Common myeloid progenitor, CD34-positive (primary cell): ENCODE results near the gene RAPSN.

Experiments
- CTCF ChIA-PET: fragments of 350-600 bp; sonication (Branson Sonifier 250); formaldehyde crosslinking; loops from one replicate; lab custom pipeline; 2021; ENCODE audit warnings: antibody characterized with exemption; lab: Charles Lee
- POLR2A ChIA-PET: fragments of 350-600 bp; sonication (Branson Sonifier 250); formaldehyde crosslinking; loops from one replicate; lab custom pipeline; 2021; ENCODE audit warnings: antibody characterized with exemption; lab: Charles Lee
- DNase-seq, 3 donors: peaks; one replicate each; pipeline versions ENCODE4 v3.0.0 to v3.0.0-alpha.2; 2013
- H3K27ac ChIP-seq, 2 experiments: 1 replicate in 1 of 2; 2 replicates in 1 of 2; pipeline ENCODE4 v1.7.0; 2013; ENCODE audit warnings: inconsistent platforms in 2 of 2, low read length in 2 of 2, mild to moderate bottlenecking in 2 of 2, low read depth in 1 of 2, moderate library complexity in 1 of 2; ENCODE audit not compliant: severe bottlenecking in 2 of 2, insufficient read depth in 1 of 2, poor library complexity in 1 of 2
- H3K27me3 ChIP-seq, 5 experiments: replicated peaks in 2 of 5; 1 replicate in 3 of 5; 2 replicates in 2 of 5; pipeline versions ENCODE4 v1.6.1 to v1.7.0; 2013; ENCODE audit warnings: low read length in 4 of 5, mild to moderate bottlenecking in 2 of 5, moderate library complexity in 2 of 5, inconsistent platforms in 1 of 5; ENCODE audit not compliant: insufficient read depth in 5 of 5, control insufficient read depth in 4 of 5
- H3K36me3 ChIP-seq, 4 experiments: 1 replicate in 2 of 4; 2 replicates in 2 of 4; pipeline versions ENCODE4 v1.6.1 to v1.7.0; 2013; ENCODE audit warnings: low read length in 3 of 4, control low read depth in 1 of 4, mild to moderate bottlenecking in 1 of 4; ENCODE audit not compliant: control insufficient read depth in 4 of 4, insufficient read depth in 4 of 4
- H3K4me1 ChIP-seq, 4 experiments: 1 replicate in 3 of 4; 2 replicates in 1 of 4; pipeline versions ENCODE4 v1.6.1 to v1.7.1; 2013; ENCODE audit warnings: low read length in 3 of 4, mild to moderate bottlenecking in 3 of 4, control low read depth in 1 of 4, inconsistent platforms in 1 of 4, moderate library complexity in 1 of 4; ENCODE audit not compliant: control insufficient read depth in 4 of 4, insufficient read depth in 4 of 4; ENCODE audit errors: control extremely low read depth in 1 of 4
- H3K4me3 ChIP-seq, 7 experiments: 1 replicate in 4 of 7; 2 replicates in 3 of 7; pipeline versions ENCODE4 v1.5.1 to v1.7.0; 2013; ENCODE audit warnings: mild to moderate bottlenecking in 7 of 7, low read length in 6 of 7, moderate library complexity in 6 of 7, inconsistent platforms in 2 of 7, low read depth in 2 of 7, control low read depth in 1 of 7; ENCODE audit not compliant: insufficient read depth in 4 of 7, control insufficient read depth in 1 of 7; ENCODE audit errors: extremely low read depth in 1 of 7
- H3K9me3 ChIP-seq, 5 experiments: 1 replicate in 4 of 5; 2 replicates in 1 of 5; pipeline versions ENCODE4 v1.6.1 to v1.7.1; 2013; ENCODE audit warnings: low read length in 4 of 5, mild to moderate bottlenecking in 2 of 5, inconsistent platforms in 1 of 5, low read depth in 1 of 5, moderate library complexity in 1 of 5; ENCODE audit not compliant: control insufficient read depth in 4 of 5, insufficient read depth in 2 of 5; ENCODE audit errors: control extremely low read depth in 1 of 5
- WGBS: methylation state at CpG from one replicate; pipeline ENCODE4 v1.1.5; 2013; ENCODE audit not compliant: insufficient coverage; 5-methylcytosine and 5-hydroxymethylcytosine counted together

RAPSN gene

DNA sequence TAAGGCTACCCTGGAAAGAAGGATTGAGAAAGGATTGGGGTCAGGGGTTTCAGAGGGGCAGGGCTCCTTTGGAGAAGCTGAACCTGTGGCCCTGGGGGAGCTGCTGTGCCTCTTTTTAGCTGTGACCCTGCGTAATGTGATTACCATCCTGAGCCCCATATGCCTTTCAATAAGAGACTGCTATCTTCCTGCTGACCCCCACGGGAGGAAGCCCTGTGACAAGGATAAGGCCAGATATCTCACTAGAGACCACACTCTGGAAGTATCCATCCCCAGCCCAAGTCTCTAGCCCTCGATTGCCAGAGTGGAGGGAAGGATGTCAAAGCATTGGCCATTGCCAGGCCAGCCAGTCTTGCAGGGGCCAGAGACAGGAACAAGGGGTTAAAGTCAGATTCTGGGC is 45.4 kb downstream of the RAPSN start:
- H3K27ac ChIP-seq, result no peak overlapping the region
- WGBS, result 55% methylated on average over 3 of the region's 3 CpGs
- POLR2A ChIA-PET, result interaction anchor here (1.1 to 1.5 kb wide), 3 partner anchors 10 to 27 kb away, joined by 3 to 4 read pairs (median 3); no protein-coding TSS in a partner anchor

DNA sequence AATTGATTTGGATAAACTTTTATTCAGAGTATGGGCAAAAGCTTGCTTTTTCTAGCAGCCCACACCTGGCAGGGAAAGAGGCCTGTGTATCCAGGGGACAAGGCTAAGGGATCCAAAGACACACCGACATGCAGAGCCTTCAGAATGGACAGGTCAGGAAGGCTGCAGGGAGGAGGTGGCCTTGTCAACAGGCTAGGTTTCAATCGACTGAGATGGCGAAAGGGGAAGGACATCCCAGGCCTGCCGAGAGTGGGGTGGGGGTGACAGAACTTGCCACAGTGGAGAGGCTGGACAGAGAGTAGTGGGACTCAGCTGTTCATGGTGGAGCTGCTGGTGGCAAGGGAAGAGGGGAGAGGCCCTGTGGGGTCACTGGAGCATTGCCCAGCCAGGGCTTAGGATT is 45.8 kb downstream of the RAPSN start:
- Histone ChIP-seq H3K4me1 (peaks cover 25 to 65% (median 58%) of the 10 kb centered on the region in 4 experiments), H3K36me3 (no peaks in the 10 kb centered on the region)
- CTCF ChIA-PET, result interaction anchor here (0.9 to 14.8 kb wide), 7 partner anchors 9 to 43 kb away, joined by 3 to 217 read pairs (median 12); partner anchors contain the start of gene SPI1

More for the DNA sequence above, 45.4 kb downstream of the RAPSN start:
- Histone ChIP-seq H3K27me3 (no peaks in the 10 kb centered on the region), H3K4me3 (no peak overlapping the region), H3K36me3 (no peaks in the 10 kb centered on the region), H3K4me1 (peaks cover 22 to 61% (median 54%) of the 10 kb centered on the region in 4 experiments), H3K9me3 (no peaks in the 10 kb centered on the region)
- CTCF ChIA-PET, result interaction anchor here (0.9 to 14.8 kb wide), 6 partner anchors 10 to 43 kb away, joined by 3 to 217 read pairs (median 35); partner anchors contain the start of gene SPI1
- no peak for DNase-seq

DNA sequence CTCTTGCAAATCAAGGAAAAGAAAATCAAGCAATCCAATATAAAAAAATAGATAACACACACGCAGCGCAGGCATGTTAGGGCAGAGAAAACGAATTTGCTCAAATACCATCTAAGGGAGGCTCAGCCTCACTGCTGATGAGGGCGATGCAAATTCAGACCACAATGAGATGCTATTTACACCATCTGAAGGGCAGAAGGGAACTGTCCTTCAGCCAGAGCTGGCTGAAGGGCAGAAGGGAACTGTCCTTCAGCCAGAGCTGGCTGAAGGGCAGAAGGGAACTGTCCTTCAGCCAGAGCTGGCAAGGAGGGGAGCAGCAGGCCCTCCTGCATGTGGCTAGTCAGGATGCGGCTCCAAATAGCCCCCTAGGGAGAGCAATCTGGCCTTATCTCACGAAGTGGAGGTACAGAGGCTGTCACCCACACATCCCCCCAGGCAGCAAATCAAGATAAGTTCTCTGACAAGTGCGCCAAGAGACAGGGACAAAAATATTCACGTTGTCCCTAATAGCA is 48.1 kb downstream of the RAPSN start:
- DNase-seq, result peak; percentile 39 to 58 (median 54)
- Histone ChIP-seq H3K4me1 (peaks cover 15 to 67% (median 61%) of the 10 kb centered on the region in 4 experiments), H3K27ac (peak overlapping the region in 1 of 2 experiments; percentile 77), H3K27me3 (no peaks in the 10 kb centered on the region), H3K36me3 (no peaks in the 10 kb centered on the region), H3K4me3 (peak overlapping the region in 4 of 7 experiments; percentile 48 to 73 (median 56)), H3K9me3 (no peaks in the 10 kb centered on the region)
- POLR2A ChIA-PET, result interaction anchor here (0.6 to 2.0 kb wide), 4 partner anchors 9 to 123 kb away, joined by 3 to 16 read pairs (median 6); partner anchors contain the start of gene SPI1
- CTCF ChIA-PET, result interaction anchor here (2.1 to 14.8 kb wide), 5 partner anchors 6 to 41 kb away, joined by 12 to 217 read pairs (median 58); partner anchors contain the start of genes SLC39A13 and SPI1
- WGBS, result 2% methylated on average over 6 of the region's 8 CpGs

More for the DNA sequence above, 45.8 kb downstream of the RAPSN start:
- no peak for DNase-seq
- Histone ChIP-seq H3K9me3 (no peaks in the 10 kb centered on the region), H3K4me3 (no peak overlapping the region), H3K27me3 (no peaks in the 10 kb centered on the region), H3K27ac (no peak overlapping the region)
- POLR2A ChIA-PET, result interaction anchor here (1.1 to 1.5 kb wide), 3 partner anchors 10 to 26 kb away, joined by 3 to 4 read pairs (median 3); no protein-coding TSS in a partner anchor
- WGBS, result 74% methylated on average over 3 of the region's 4 CpGs

DNA sequence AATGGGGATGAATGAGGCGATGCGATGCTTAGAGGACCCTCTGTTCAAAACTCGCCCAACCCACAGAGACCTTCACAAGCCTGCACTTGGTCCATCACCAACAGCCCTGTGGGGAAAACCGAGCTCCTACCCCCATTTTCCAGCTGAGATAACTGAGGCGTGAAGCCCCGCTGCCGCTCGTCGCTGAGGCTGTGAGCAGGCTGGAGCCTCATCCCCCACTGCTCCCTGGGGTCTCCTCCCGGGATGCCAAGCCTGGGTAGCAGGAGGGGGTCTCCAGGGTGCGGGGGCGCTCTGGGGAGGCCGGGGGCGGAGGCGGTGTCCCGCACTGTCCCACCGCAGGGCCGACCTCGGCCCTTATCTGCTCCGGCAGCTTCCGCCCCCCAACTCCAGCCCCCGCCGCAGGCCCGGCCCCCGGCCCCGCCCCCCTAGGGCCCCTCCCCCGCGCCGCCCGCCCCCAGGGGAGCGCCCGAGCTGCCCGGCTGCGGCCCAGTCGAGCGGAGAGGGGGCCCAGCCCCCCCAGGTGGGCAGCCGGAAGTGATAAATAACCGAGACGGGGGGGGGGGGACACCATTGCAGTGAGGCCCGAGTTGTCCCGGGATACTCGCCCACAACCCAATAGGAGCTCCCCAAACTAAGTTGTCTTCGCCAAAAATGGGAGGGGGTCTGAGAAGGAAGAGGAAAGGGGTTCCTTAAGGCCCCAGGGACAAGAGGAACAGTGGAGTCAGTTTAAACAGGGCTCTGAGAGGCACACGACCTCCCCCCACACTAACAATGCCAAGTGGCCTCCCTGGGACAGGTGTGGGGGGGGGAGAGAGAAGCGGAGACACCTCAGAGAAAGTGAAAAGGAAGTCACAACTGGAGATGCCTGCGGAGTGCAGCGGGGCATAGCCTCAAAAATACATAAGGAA is 48.8 kb downstream of the RAPSN start:
- H3K27ac ChIP-seq, result peak overlapping the region; percentile 50 to 82
- DNase-seq, result peak; percentile 60 to 92 (median 88)
- WGBS, result 20% methylated on average over 11 of the region's 47 CpGs

DNA sequence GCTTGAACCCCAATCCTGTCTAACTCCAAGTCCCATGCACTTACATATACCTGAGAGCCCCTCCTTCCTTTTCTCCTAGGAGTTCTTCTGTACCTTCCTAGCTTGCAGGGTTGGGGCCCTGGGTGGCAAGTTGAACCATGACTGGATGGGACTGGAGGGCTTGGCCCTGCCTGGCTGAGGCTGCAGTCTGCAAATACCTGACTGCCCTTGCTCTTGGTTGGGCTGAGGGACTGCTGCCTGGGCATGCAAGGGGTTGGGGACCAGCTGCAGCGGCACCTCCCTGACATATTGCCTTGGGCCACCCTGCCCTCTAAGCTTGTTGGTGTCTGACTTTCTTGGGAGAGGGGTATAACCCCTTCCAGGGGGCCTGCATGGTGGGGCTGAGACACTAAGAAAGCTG is 50.4 kb downstream of the RAPSN start:
- H3K9me3 ChIP-seq, result no peaks in the 10 kb centered on the region
- no peak overlapping the region for H3K27ac ChIP-seq
- CTCF ChIA-PET, result interaction anchor here (0.9 to 14.8 kb wide), 6 partner anchors 8 to 49 kb away, joined by 3 to 217 read pairs (median 36); partner anchors contain the start of genes SLC39A13 and SPI1
- no peak for DNase-seq
- no peaks in the 10 kb centered on the region for H3K27me3 ChIP-seq
- WGBS, result no CpG with 5 or more reads among the region's 1 CpG
- H3K4me3 ChIP-seq, result no peak overlapping the region
- H3K4me1 ChIP-seq, result peaks cover 15 to 85% (median 82%) of the 10 kb centered on the region in 4 experiments
- no peaks in the 10 kb centered on the region for H3K36me3 ChIP-seq
- POLR2A ChIA-PET, result interaction anchor here (0.9 kb wide), 1 partner anchor 20 kb away, joined by 3 read pairs; the partner anchor contains the start of gene SPI1

More for the DNA sequence above, 48.8 kb downstream of the RAPSN start:
- peak overlapping the region in 6 of 7 experiments; percentile 36 to 73 (median 56) for H3K4me3 ChIP-seq
- no peaks in the 10 kb centered on the region for H3K36me3 ChIP-seq
- ChIA-PET POLR2A (interaction anchor here (0.6 to 2.0 kb wide), 7 partner anchors 9 to 151 kb away, joined by 3 to 16 read pairs (median 5); partner anchors contain the start of gene SPI1), CTCF (interaction anchor here (1.7 to 14.8 kb wide), 6 partner anchors 7 to 40 kb away, joined by 7 to 217 read pairs (median 36); partner anchors contain the start of genes SLC39A13 and SPI1)
- H3K4me1 ChIP-seq, result peaks cover 15 to 74% (median 68%) of the 10 kb centered on the region in 4 experiments
- H3K27me3 ChIP-seq, result no peaks in the 10 kb centered on the region
- no peaks in the 10 kb centered on the region for H3K9me3 ChIP-seq

DNA sequence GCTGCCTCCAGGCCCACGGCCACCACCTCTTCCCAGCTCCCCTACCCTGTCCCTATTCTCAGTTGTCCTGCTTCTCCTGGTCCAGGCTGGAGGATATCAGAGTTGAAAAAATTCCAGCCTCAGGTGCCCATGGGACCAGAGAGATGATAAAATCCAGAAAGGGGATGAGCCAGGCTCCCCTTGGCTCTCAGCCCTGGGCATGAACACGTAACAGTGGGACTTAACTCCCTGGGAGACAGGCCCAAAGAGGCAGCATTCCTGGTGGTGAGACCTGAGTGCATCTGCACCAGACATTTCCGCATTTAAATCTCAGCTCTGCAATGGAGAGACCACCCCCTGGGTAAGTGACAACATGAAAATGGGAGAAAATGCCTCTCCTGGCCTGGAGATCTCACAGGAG is 50.9 kb downstream of the RAPSN start:
- WGBS, result 92% methylated on average over 2 of the region's 3 CpGs
- no peak overlapping the region for H3K4me3 ChIP-seq
- peaks cover 15 to 85% (median 82%) of the 10 kb centered on the region in 4 experiments for H3K4me1 ChIP-seq
- H3K27ac ChIP-seq, result no peak overlapping the region
- POLR2A ChIA-PET, result interaction anchor here (0.9 kb wide), 1 partner anchor 20 kb away, joined by 3 read pairs; the partner anchor contains the start of gene SPI1
- H3K27me3 ChIP-seq, result no peaks in the 10 kb centered on the region
- CTCF ChIA-PET, result interaction anchor here (0.9 to 13.8 kb wide), 5 partner anchors 9 to 49 kb away, joined by 3 to 138 read pairs (median 9); partner anchors contain the start of genes PSMC3, SLC39A13 and SPI1
- no peaks in the 10 kb centered on the region for H3K36me3 ChIP-seq
- H3K9me3 ChIP-seq, result no peaks in the 10 kb centered on the region
- DNase-seq, result no peak
